H9 (cell line): ENCODE results near the gene PIK3R5. TPM values are rescaled to one million over a fixed set of nuclear protein-coding genes. Genes with fewer than 3 reads are reported as not detected.

Experiments used
- DNase-seq: peaks from one replicate; pipeline ENCODE4 v3.0.0-alpha.2; 2017
- H2AFZ ChIP-seq: one replicate; pipeline ENCODE4 v1.6.1; 2013; ENCODE audit warnings: mild to moderate bottlenecking, low read length, control low read depth, moderate library complexity
- H2AK5ac ChIP-seq: 2 replicates; pipeline ENCODE4 v1.6.1; 2013; ENCODE audit warnings: low read length, control low read depth, mixed read lengths; ENCODE audit not compliant: insufficient read length
- H2BK120ac ChIP-seq: one replicate; pipeline ENCODE4 v1.6.1; 2013; ENCODE audit warnings: low read depth, mild to moderate bottlenecking, low read length, control low read depth, inconsistent platforms; ENCODE audit not compliant: poor library complexity, severe bottlenecking
- H2BK12ac ChIP-seq: 2 replicates; pipeline ENCODE4 v1.6.1; 2013; ENCODE audit warnings: low read length, control low read depth, mixed read lengths, low read depth; ENCODE audit not compliant: insufficient read length
- H2BK15ac ChIP-seq: 2 replicates; pipeline ENCODE4 v1.6.1; 2013; ENCODE audit warnings: low read depth, low read length, control low read depth
- H2BK20ac ChIP-seq: one replicate; pipeline ENCODE4 v1.6.1; 2013; ENCODE audit warnings: low read depth, mild to moderate bottlenecking, low read length, control low read depth, inconsistent platforms; ENCODE audit not compliant: poor library complexity, severe bottlenecking
- H2BK5ac ChIP-seq: 2 replicates; pipeline ENCODE4 v1.6.1; 2013; ENCODE audit warnings: low read length, control low read depth, mixed read lengths; ENCODE audit not compliant: insufficient read length
- H3K14ac ChIP-seq: 2 replicates; pipeline ENCODE4 v1.6.1; 2013; ENCODE audit warnings: low read length, control low read depth; ENCODE audit not compliant: insufficient read depth
- H3K18ac ChIP-seq: 2 replicates; pipeline ENCODE4 v1.6.1; 2013; ENCODE audit warnings: low read depth, mild to moderate bottlenecking, mixed read lengths, low read length, control low read depth; ENCODE audit not compliant: insufficient read length
- H3K23ac ChIP-seq: 2 replicates; pipeline ENCODE4 v1.6.1; 2013; ENCODE audit warnings: low read length, control low read depth, mixed read lengths, low read depth; ENCODE audit not compliant: insufficient read length
- H3K23me2 ChIP-seq: 2 replicates; pipeline ENCODE4 v1.6.1; 2013; ENCODE audit warnings: low read depth, mild to moderate bottlenecking, mixed read lengths, low read length, control low read depth; ENCODE audit not compliant: insufficient read length, poor library complexity, severe bottlenecking
- H3K27ac ChIP-seq: 2 replicates; pipeline ENCODE4 v1.5.1; 2013; ENCODE audit warnings: low read length, control low read depth, mixed read lengths, low read depth; ENCODE audit not compliant: insufficient read length
- H3K27me3 ChIP-seq: 2 replicates; pipeline ENCODE4 v1.6.1; 2013; ENCODE audit warnings: low read length, control low read depth, inconsistent platforms; ENCODE audit not compliant: insufficient read depth
- H3K4ac ChIP-seq: 2 replicates; pipeline ENCODE4 v1.6.1; 2013; ENCODE audit warnings: low read depth, mild to moderate bottlenecking, control low read depth, inconsistent platforms, low read length, moderate library complexity
- H3K4me1 ChIP-seq: 2 replicates; pipeline ENCODE4 v1.6.1; 2013; ENCODE audit warnings: low read length, control low read depth, inconsistent platforms; ENCODE audit not compliant: insufficient read depth
- H3K4me2 ChIP-seq: 2 replicates; pipeline ENCODE4 v1.6.1; 2013; ENCODE audit warnings: low read length, control low read depth, mixed read lengths; ENCODE audit not compliant: insufficient read length, insufficient read depth
- H3K56ac ChIP-seq: 2 replicates; pipeline ENCODE4 v1.6.1; 2013; ENCODE audit warnings: low read depth, mild to moderate bottlenecking, mixed read lengths, low read length, control low read depth; ENCODE audit not compliant: insufficient read length
- H3K79me1 ChIP-seq: 2 replicates; pipeline ENCODE4 v1.6.1; 2013; ENCODE audit warnings: low read depth, mild to moderate bottlenecking, moderate library complexity, low read length, control low read depth, inconsistent platforms; ENCODE audit not compliant: insufficient read depth, poor library complexity, severe bottlenecking
- H3K79me2 ChIP-seq: 2 replicates; pipeline ENCODE4 v1.6.1; 2013; ENCODE audit warnings: low read length, control low read depth, inconsistent platforms; ENCODE audit not compliant: insufficient read depth
- H3K9ac ChIP-seq: 2 replicates; pipeline ENCODE4 v1.6.1; 2013; ENCODE audit warnings: low read length, control low read depth, mixed read lengths; ENCODE audit not compliant: insufficient read length; ENCODE audit errors: extremely low read depth
- H3K9me3 ChIP-seq: one replicate; pipeline ENCODE4 v1.6.1; 2013; ENCODE audit warnings: low read depth, low read length, inconsistent platforms; ENCODE audit not compliant: control insufficient read depth
- H3T11ph ChIP-seq: one replicate; pipeline ENCODE4 v1.6.1; 2013; ENCODE audit warnings: mild to moderate bottlenecking, low read length, control low read depth, inconsistent platforms
- H4K20me1 ChIP-seq: one replicate; pipeline ENCODE4 v1.6.1; 2013; ENCODE audit not compliant: control insufficient read depth, insufficient read length, insufficient read depth
- H4K5ac ChIP-seq: 2 replicates; pipeline ENCODE4 v1.6.1; 2013; ENCODE audit warnings: low read depth, mild to moderate bottlenecking, mixed read lengths, low read length, control low read depth; ENCODE audit not compliant: insufficient read length
- H4K8ac ChIP-seq: replicated peaks from 2 replicates; pipeline ENCODE4 v1.6.1; 2013; ENCODE audit warnings: low read length, control low read depth, mixed read lengths, low read depth; ENCODE audit not compliant: insufficient read length
- H4K91ac ChIP-seq: 2 replicates; pipeline ENCODE4 v1.6.1; 2013; ENCODE audit warnings: low read depth, mild to moderate bottlenecking, moderate library complexity, mixed read lengths, low read length, control low read depth; ENCODE audit not compliant: insufficient read length
- H3K27ac Mint-ChIP-seq, 3 experiments: 2 replicates in 2 of 3; 3 replicates in 1 of 3; pipeline ENCODE4 v1.8.0; 2020 to 2021; ENCODE audit warnings: mixed read lengths in 3 of 3, mild to moderate bottlenecking in 1 of 3, moderate library complexity in 1 of 3
- H3K27me3 Mint-ChIP-seq: 2 replicates; pipeline ENCODE4 v1.8.0; 2021; ENCODE audit warnings: low read depth, mild to moderate bottlenecking, moderate library complexity, mixed read lengths
- H3K36me3 Mint-ChIP-seq, 3 experiments: 2 replicates in 2 of 3; 3 replicates in 1 of 3; pipeline ENCODE4 v1.8.0; 2020 to 2021; ENCODE audit warnings: low read depth in 3 of 3, mixed read lengths in 3 of 3; ENCODE audit not compliant: insufficient read depth in 1 of 3
- H3K4me1 Mint-ChIP-seq, 2 experiments: 2 replicates each; pipeline ENCODE4 v1.8.0; 2020; ENCODE audit warnings: mixed read lengths in 2 of 2
- H3K4me3 Mint-ChIP-seq, 2 experiments: 2 replicates in 1 of 2; 3 replicates in 1 of 2; pipeline ENCODE4 v1.8.0; 2020 to 2021; ENCODE audit warnings: mild to moderate bottlenecking in 2 of 2, mixed read lengths in 2 of 2, moderate library complexity in 1 of 2
- H3K9me3 Mint-ChIP-seq, 2 experiments: 2 replicates in 1 of 2; 3 replicates in 1 of 2; pipeline ENCODE4 v1.8.0; 2020; ENCODE audit warnings: mild to moderate bottlenecking in 2 of 2, mixed read lengths in 2 of 2, moderate library complexity in 1 of 2
- CTCF ChIP-seq: fragments of 200-600 bp; sonication (generic); conservative IDR thresholded peaks from 3 replicates; pipeline ENCODE4 v1.8.0; 2021; ENCODE audit warnings: antibody characterized with exemption, mild to moderate bottlenecking
- WGBS: extraction: QIAGEN DNeasy Blood & Tissue Kit; methylation state at CpG from one replicate; pipeline ENCODE4 v1.1.7; 2013; ENCODE audit warnings: missing lambda C conversion rate, low lambda C conversion rate, mixed read lengths; ENCODE audit not compliant: insufficient read length; ENCODE audit errors: extremely low coverage; 5-methylcytosine and 5-hydroxymethylcytosine counted together
- total RNA-seq: library from RNA; stranded (reverse); gene quantifications from 2 replicates; pipeline ENCODE4 v1.2.1, GENCODE V29; 2021

Gene PIK3R5
- total RNA-seq, 1 experiment from 2014 or later: 1.4 TPM

GRCh38 chr17:8875957-8876356, 89.5 kb downstream of the PIK3R5 start:
- Histone ChIP-seq H4K8ac (no peak overlapping the region), H3K79me2 (no peaks in the 10 kb centered on the region), H4K20me1 (no peaks in the 10 kb centered on the region), H4K5ac (no peak overlapping the region), H3K23me2 (no peaks in the 10 kb centered on the region), H3K9me3 (no peaks in the 10 kb centered on the region), H3K18ac (no peak overlapping the region), H3K4me1 (peaks cover 5% of the 10 kb centered on the region; the same call in 1 of the 2 replicates), H3K27ac (no peak overlapping the region), H2AK5ac (no peak overlapping the region), H3T11ph (no peak overlapping the region), H3K56ac (no peak overlapping the region), H2BK20ac (no peak overlapping the region), H2BK15ac (no peak overlapping the region), H3K27me3 (no peaks in the 10 kb centered on the region), H3K23ac (no peak overlapping the region), H3K14ac (no peak overlapping the region), H3K9ac (no peak overlapping the region), H3K4ac (no peak overlapping the region), H3K79me1 (no peaks in the 10 kb centered on the region), H3K4me2 (no peak overlapping the region), H4K91ac (no peak overlapping the region), H2AFZ (no peak overlapping the region), H2BK5ac (no peak overlapping the region), H2BK120ac (no peak overlapping the region), H2BK12ac (no peak overlapping the region)
- Mint-ChIP-seq H3K27me3 (peaks cover 7% of the 10 kb centered on the region; the same call in 1 of the 2 replicates), H3K9me3 (no peaks in the 10 kb centered on the region), H3K4me1 (peaks cover 18 to 26% of the 10 kb centered on the region in 2 experiments), H3K27ac (no peak overlapping the region), H3K36me3 (no peaks in the 10 kb centered on the region; a peak in 1 of 7 replicates), H3K4me3 (no peak overlapping the region)
- DNase-seq: peak; percentile 58
- no peak for TF ChIP-seq CTCF
- WGBS: no CpG with 5 or more reads among the region's 5 CpGs
